ENCODE measurements around the gene FER1L5.

The FER1L5 gene

GRCh38 chr2:96703021-96703751 is 60.6 kb downstream of the FER1L5 start:
- H3F3A ChIP-seq (ENCODE audit: low read depth), result no peaks in the 10 kb centered on the region
- no peaks in the 10 kb centered on the region for H3K9me2 ChIP-seq (replicated peaks; ENCODE audit: low read depth, low read length)
- H2AFZ ChIP-seq (ENCODE audit: low read length), result no peak overlapping the region
- H3K4me1 ChIP-seq (ENCODE audit: insufficient read depth, low read length, poor library complexity, severe bottlenecking), result no peaks in the 10 kb centered on the region
- H3K27me3 ChIP-seq (ENCODE audit: insufficient read depth, low read length, poor library complexity, severe bottlenecking), result no peaks in the 10 kb centered on the region
- H3K36me3 ChIP-seq (ENCODE audit: insufficient read depth, low read length), result peaks cover 22% of the 10 kb centered on the region; the same call in 1 of the 2 replicates
- H3K4me2 ChIP-seq (ENCODE audit: low read depth, low read length, poor library complexity, severe bottlenecking), result no peak overlapping the region
- TF ChIP-seq CTCF (conservative IDR thresholded peaks at IDR 0.05; ENCODE audit: low read length), result no peak
- TF ChIP-seq EZH2phosphoT487 (IDR thresholded peaks at IDR 0.05; ENCODE audit: borderline replicate concordance), result no peak
- H3K4me3 ChIP-seq (ENCODE audit: low read length, poor library complexity, severe bottlenecking), result no peak overlapping the region
- no peak overlapping the region for H3K9ac ChIP-seq (ENCODE audit: low read depth, low read length, poor library complexity, severe bottlenecking)
- no peaks in the 10 kb centered on the region for H3K9me3 ChIP-seq (ENCODE audit: insufficient read depth, low read depth, low read length)
- no peaks in the 10 kb centered on the region for H4K20me1 ChIP-seq (ENCODE audit: insufficient read depth, low read length, poor library complexity, severe bottlenecking)
- H3K79me2 ChIP-seq (ENCODE audit: insufficient read depth, low read length), result no peaks in the 10 kb centered on the region

- Histone ChIP-seq H4K20me1 (ENCODE audit: insufficient read depth, low read length, poor library complexity, severe bottlenecking) (no peaks in the 10 kb centered on the region), H3K9ac (ENCODE audit: low read depth, low read length, poor library complexity, severe bottlenecking) (no peak overlapping the region), H3K79me2 (ENCODE audit: insufficient read depth, low read length) (no peaks in the 10 kb centered on the region), H3K27me3 (ENCODE audit: insufficient read depth, low read length, poor library complexity, severe bottlenecking) (no peaks in the 10 kb centered on the region), H3K9me3 (ENCODE audit: insufficient read depth, low read depth, low read length) (no peaks in the 10 kb centered on the region), H3K9me2 (replicated peaks; ENCODE audit: low read depth, low read length) (no peaks in the 10 kb centered on the region), H3K4me1 (ENCODE audit: insufficient read depth, low read length, poor library complexity, severe bottlenecking) (no peaks in the 10 kb centered on the region), H3K36me3 (ENCODE audit: insufficient read depth, low read length) (peaks cover 45% of the 10 kb centered on the region; the same call in 1 of the 2 replicates), H3F3A (ENCODE audit: low read depth) (no peaks in the 10 kb centered on the region), H2AFZ (ENCODE audit: low read length) (no peak overlapping the region), H3K4me3 (ENCODE audit: low read length, poor library complexity, severe bottlenecking) (no peak overlapping the region), H3K4me2 (ENCODE audit: low read depth, low read length, poor library complexity, severe bottlenecking) (no peak overlapping the region)
- TF ChIP-seq CTCF (conservative IDR thresholded peaks at IDR 0.05; ENCODE audit: low read length), result no peak
- TF ChIP-seq EZH2phosphoT487 (IDR thresholded peaks at IDR 0.05; ENCODE audit: borderline replicate concordance), result no peak
These were observed 68.4 kb downstream of the FER1L5 start for GRCh38 chr2:96710985-96711384.

- TF ChIP-seq EZH2phosphoT487 (IDR thresholded peaks at IDR 0.05; ENCODE audit: borderline replicate concordance) (no peak), CTCF (conservative IDR thresholded peaks at IDR 0.05; ENCODE audit: low read length) (no peak)
- Histone ChIP-seq H3K9me2 (replicated peaks; ENCODE audit: low read depth, low read length) (no peaks in the 10 kb centered on the region), H3F3A (ENCODE audit: low read depth) (no peaks in the 10 kb centered on the region), H3K79me2 (ENCODE audit: insufficient read depth, low read length) (no peaks in the 10 kb centered on the region), H3K9ac (ENCODE audit: low read depth, low read length, poor library complexity, severe bottlenecking) (no peak overlapping the region), H3K36me3 (ENCODE audit: insufficient read depth, low read length) (peaks cover 13% of the 10 kb centered on the region; the same call in 1 of the 2 replicates), H3K27me3 (ENCODE audit: insufficient read depth, low read length, poor library complexity, severe bottlenecking) (no peaks in the 10 kb centered on the region), H3K4me3 (ENCODE audit: low read length, poor library complexity, severe bottlenecking) (no peak overlapping the region), H3K4me2 (ENCODE audit: low read depth, low read length, poor library complexity, severe bottlenecking) (no peak overlapping the region), H2AFZ (ENCODE audit: low read length) (no peak overlapping the region), H3K9me3 (ENCODE audit: insufficient read depth, low read depth, low read length) (no peaks in the 10 kb centered on the region), H3K4me1 (ENCODE audit: insufficient read depth, low read length, poor library complexity, severe bottlenecking) (no peaks in the 10 kb centered on the region), H4K20me1 (ENCODE audit: insufficient read depth, low read length, poor library complexity, severe bottlenecking) (no peaks in the 10 kb centered on the region)
These were observed 73.1 kb downstream of the FER1L5 start for GRCh38 chr2:96715658-96716057.

All from Loucy (cell line).